Measurements from ENCODE around the gene SPAG16.

DNA sequence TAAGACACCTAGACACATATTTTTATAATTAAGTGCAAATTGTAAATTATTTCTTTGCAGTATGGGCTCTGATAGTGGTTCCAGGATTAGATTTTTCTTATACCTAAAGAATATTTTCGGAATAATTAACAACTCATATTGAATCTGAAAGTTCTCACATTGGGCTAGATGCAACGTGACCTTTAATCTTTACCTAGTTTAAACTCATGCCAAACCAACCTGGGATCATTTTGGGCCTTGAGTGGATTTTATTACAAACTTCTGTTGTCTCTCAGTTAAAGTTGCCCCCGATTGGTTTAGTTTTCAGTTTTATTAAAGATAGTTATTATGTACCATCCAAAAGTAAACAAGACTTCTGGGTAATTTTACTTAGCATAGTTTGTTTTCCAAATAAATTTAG lies 896.4 kb downstream of the SPAG16 start:
- TF ChIP-seq, protein P1, sequence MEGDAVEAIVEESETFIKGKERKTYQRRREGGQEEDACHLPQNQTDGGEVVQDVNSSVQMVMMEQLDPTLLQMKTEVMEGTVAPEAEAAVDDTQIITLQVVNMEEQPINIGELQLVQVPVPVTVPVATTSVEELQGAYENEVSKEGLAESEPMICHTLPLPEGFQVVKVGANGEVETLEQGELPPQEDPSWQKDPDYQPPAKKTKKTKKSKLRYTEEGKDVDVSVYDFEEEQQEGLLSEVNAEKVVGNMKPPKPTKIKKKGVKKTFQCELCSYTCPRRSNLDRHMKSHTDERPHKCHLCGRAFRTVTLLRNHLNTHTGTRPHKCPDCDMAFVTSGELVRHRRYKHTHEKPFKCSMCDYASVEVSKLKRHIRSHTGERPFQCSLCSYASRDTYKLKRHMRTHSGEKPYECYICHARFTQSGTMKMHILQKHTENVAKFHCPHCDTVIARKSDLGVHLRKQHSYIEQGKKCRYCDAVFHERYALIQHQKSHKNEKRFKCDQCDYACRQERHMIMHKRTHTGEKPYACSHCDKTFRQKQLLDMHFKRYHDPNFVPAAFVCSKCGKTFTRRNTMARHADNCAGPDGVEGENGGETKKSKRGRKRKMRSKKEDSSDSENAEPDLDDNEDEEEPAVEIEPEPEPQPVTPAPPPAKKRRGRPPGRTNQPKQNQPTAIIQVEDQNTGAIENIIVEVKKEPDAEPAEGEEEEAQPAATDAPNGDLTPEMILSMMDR (IDR thresholded peaks at IDR 0.05) = no peak
- no peak for TF ChIP-seq POLR2A (IDR thresholded peaks at IDR 0.05)
